ENCODE data around the gene DHX58.
A peak's percentile ranks its signal among the peaks of the same experiment; 100 is the strongest.

The DHX58 gene

GRCh38 chr17:42111265-42111636 is 1.3 kb downstream of the DHX58 start:
- DNase-seq, result no peak

GRCh38 chr17:42110301-42111264 is 1.9 kb downstream of the DHX58 start:
- no peak for DNase-seq

GRCh38 chr17:42109086-42109485 is 3.4 kb downstream of the DHX58 start:
- no peak for DNase-seq

GRCh38 chr17:42107597-42108576 is 4.6 kb downstream of the DHX58 start:
- DNase-seq, result peak in 47 of 58 donors; percentile 12 to 86 (median 53)

- DNase-seq, result no peak
These were observed 5.4 kb downstream of the DHX58 start for GRCh38 chr17:42107124-42107523.

GRCh38 chr17:42106009-42106408 is 6.5 kb downstream of the DHX58 start:
- DNase-seq, result no peak

GRCh38 chr17:42104264-42104663 is 8.2 kb downstream of the DHX58 start:
- DNase-seq, result no peak

GRCh38 chr17:42103221-42103954 is 9.1 kb downstream of the DHX58 start:
- DNase-seq, result no peak

- DNase-seq, result peak in 53 of 58 donors; percentile 2 to 84 (median 46)
These were observed 10.8 kb downstream of the DHX58 start for GRCh38 chr17:42101513-42102292.

GRCh38 chr17:42098730-42099399 is 13.6 kb downstream of the DHX58 start:
- DNase-seq, result no peak

- no peak for DNase-seq
These were observed 14.6 kb downstream of the DHX58 start, which contains the start of gene ZNF385C for GRCh38 chr17:42097691-42098631. Gene ZNF385C (minus strand): TSS chr17:42098473. CDS start chr17:42063056, 35,417 bp downstream.

- DNase-seq, result no peak
These were observed 16.0 kb downstream of the DHX58 start for GRCh38 chr17:42096360-42097111.

GRCh38 chr17:42094375-42095069 is 18.0 kb downstream of the DHX58 start:
- DNase-seq, result no peak

- DNase-seq, result no peak
These were observed 19.6 kb downstream of the DHX58 start for GRCh38 chr17:42092939-42093338.

- DNase-seq, result no peak
These were observed 21.3 kb downstream of the DHX58 start for GRCh38 chr17:42090964-42091790.

GRCh38 chr17:42088736-42089135 is 23.8 kb downstream of the DHX58 start:
- no peak for DNase-seq
